Activated CD8-positive, alpha-beta memory T cell treated with anti-CD3 and anti-CD28 coated beads, Interleukin-2, amount 10 ng/mL, durations not matched to agents 7 days and 5 days (primary cell): Measurements from ENCODE around the gene SLC38A10. TPM values are rescaled to one million over a fixed set of nuclear protein-coding genes. Genes with fewer than 3 reads are reported as not detected.

Experiments
- ATAC-seq: fragments of 150-1000 bp; cut with Tn5 transposase; one replicate; pipeline ENCODE4 v1.10.0; 2021; ENCODE audit warnings: moderate library complexity
- CTCF ChIA-PET: fragments of 350-600 bp; sonication (Branson Sonifier 250); formaldehyde crosslinking; loops from one replicate; lab custom pipeline; 2021; ENCODE audit warnings: antibody characterized with exemption; lab: Charles Lee
- DNase-seq: peaks from one replicate; pipeline ENCODE4 v3.0.0-alpha.2; 2020
- H3K27ac Mint-ChIP-seq: one replicate; pipeline ENCODE4 v1.8.0; 2021; ENCODE audit warnings: mild to moderate bottlenecking, mixed read lengths
- H3K27me3 Mint-ChIP-seq: one replicate; pipeline ENCODE4 v1.8.0; 2021; ENCODE audit warnings: mixed read lengths
- H3K36me3 Mint-ChIP-seq: one replicate; pipeline ENCODE4 v1.8.0; 2021; ENCODE audit warnings: mild to moderate bottlenecking, mixed read lengths
- H3K4me1 Mint-ChIP-seq: one replicate; pipeline ENCODE4 v1.8.0; 2021; ENCODE audit warnings: mixed read lengths
- H3K4me3 Mint-ChIP-seq: one replicate; pipeline ENCODE4 v1.8.0; 2021; ENCODE audit warnings: mild to moderate bottlenecking, moderate library complexity, mixed read lengths
- H3K9me3 Mint-ChIP-seq: one replicate; pipeline ENCODE4 v1.8.0; 2022; ENCODE audit warnings: low read depth, mixed read lengths
- total RNA-seq, 2 experiments: library from RNA; stranded (reverse); gene quantifications; one replicate each; pipeline ENCODE4 v1.2.3, GENCODE V29; 2021

SLC38A10 gene
- total RNA-seq, 2 experiments from 2014 or later, result 81.7 to 88.7 TPM

DNA sequence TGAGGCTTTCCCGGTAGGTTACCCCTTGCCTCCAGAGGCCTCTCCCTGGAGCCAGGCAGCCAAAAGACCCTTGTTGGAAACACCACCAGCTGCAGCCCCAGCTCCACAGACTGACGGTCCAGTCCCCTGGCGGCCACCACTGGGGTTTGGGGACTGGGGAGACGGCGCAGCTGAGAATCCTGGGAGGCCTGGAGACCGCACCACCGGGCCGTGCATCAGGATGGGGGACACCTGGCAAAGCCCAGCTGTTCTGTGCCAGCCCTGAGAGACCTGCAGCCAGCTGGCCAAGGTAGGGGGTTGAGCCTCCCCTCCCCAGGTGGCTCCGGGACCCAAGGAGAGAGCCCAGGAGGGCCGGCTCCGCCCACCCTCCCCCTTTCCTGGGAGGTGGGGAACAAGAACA is 8.3 kb upstream of the SLC38A10 start:
- no peak for DNase-seq
- ATAC-seq, result no peak
- Mint-ChIP-seq H3K4me3 (no peak overlapping the region), H3K27me3 (no peaks in the 10 kb centered on the region), H3K27ac (no peak overlapping the region), H3K4me1 (no peaks in the 10 kb centered on the region), H3K9me3 (no peaks in the 10 kb centered on the region), H3K36me3 (no peaks in the 10 kb centered on the region)
- CTCF ChIA-PET, result no interaction called here

DNA sequence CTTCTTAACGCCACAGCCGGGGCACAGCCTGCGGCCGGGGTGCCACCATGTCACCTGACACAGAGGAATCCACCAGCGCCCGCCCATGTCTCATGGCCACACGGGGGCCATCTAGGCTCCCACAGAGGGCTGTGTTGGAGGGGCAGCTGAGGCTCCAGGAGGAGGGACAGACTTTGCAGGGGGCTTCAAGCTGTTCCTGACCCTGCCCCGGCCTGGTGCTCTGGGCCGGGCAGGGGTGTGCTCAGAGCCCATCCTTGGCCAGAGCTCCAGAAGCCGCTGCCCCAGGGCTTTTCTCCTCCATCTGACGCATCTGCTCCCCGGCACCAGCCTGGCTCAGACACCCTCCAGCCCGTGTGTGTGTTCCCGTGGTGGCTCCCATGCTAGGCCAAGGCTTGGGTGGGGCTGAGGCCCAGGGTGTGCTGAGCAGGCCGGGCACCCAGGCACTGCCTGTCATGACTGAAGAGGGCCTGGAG is 7.8 kb upstream of the SLC38A10 start:
- no peaks in the 10 kb centered on the region for H3K27me3 Mint-ChIP-seq
- CTCF ChIA-PET, result no interaction called here
- no peak overlapping the region for H3K4me3 Mint-ChIP-seq
- no peaks in the 10 kb centered on the region for H3K36me3 Mint-ChIP-seq
- DNase-seq, result no peak
- no peak overlapping the region for H3K27ac Mint-ChIP-seq
- H3K9me3 Mint-ChIP-seq, result no peaks in the 10 kb centered on the region
- ATAC-seq, result no peak
- no peaks in the 10 kb centered on the region for H3K4me1 Mint-ChIP-seq

DNA sequence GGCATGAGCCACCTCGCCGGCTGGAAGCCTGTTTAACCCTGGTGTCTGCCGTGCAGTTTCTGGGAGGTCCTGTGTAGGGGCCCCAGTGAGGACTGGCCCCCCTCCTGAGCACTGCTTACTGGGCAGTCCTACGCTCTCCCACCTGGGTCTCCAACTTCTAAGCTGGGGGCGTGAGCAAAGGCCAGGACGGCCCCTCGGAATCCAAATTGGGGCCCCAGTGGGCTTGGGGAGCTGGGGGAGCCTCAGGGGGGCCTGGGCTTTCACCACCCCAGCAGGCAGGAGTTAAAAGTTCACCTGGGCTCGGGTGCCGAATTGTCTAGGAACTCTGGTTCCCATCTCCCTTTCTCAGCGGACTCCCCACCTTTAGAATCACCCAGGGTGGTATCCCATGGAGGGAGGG is 7.2 kb upstream of the SLC38A10 start:
- no peak for ATAC-seq
- CTCF ChIA-PET, result no interaction called here
- Mint-ChIP-seq H3K36me3 (no peaks in the 10 kb centered on the region), H3K9me3 (no peaks in the 10 kb centered on the region), H3K4me1 (no peaks in the 10 kb centered on the region), H3K4me3 (no peak overlapping the region), H3K27me3 (no peaks in the 10 kb centered on the region), H3K27ac (no peak overlapping the region)
- no peak for DNase-seq

DNA sequence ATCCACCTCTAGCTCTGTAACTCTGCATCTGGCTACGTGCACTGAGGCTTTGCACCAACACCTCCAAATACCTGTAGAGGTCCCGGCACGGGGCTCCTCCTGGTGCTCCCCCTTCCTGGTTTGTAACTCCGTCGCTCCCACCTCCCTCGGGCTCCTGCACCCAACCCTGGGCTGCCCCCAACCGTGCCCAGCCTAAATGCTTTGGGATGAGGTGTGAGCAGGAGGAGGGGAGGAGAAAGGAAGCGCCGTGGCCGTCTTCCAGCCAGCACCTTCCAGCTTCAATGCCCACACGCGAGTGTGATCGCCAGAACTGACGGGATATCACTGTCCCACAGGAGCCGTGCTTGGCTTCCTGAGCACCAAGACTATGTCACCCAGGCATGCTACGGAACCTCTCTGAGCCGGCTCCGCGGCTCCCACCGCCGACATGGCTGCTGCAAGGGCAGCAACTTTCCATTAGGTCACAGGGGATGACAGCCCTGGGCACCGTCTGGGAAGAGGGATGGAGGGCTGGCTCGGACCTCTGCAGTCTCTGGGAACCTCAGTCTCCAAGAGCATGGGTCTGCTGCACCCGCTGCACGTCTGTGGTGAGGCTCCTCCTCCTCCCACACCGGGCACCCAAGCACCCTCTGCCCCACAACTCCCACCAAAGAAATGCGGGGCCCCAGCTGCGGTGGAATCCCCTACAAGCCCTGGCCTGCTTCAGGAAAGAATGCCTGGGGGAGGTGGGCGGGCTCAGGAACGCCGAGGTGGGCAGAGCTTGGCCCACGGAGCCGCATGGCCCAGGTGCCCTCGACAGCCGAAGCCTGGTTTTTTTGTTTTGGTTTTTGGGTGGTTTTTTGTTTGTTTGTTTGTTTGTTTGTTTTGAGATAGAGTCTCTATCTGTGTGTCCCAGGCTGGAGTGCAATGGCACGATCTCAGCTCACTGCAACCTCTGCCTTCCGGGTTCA is 6.4 kb upstream of the SLC38A10 start:
- DNase-seq, result no peak
- no peaks in the 10 kb centered on the region for H3K27me3 Mint-ChIP-seq
- peaks cover 2% of the 10 kb centered on the region for H3K4me1 Mint-ChIP-seq
- no peak overlapping the region for H3K27ac Mint-ChIP-seq
- CTCF ChIA-PET, result interaction anchor here (1.4 kb wide), 1 partner anchor 9 kb away, joined by 3 read pairs; no protein-coding TSS in a partner anchor
- H3K36me3 Mint-ChIP-seq, result no peaks in the 10 kb centered on the region
- ATAC-seq, result no peak
- no peaks in the 10 kb centered on the region for H3K9me3 Mint-ChIP-seq
- no peak overlapping the region for H3K4me3 Mint-ChIP-seq

DNA sequence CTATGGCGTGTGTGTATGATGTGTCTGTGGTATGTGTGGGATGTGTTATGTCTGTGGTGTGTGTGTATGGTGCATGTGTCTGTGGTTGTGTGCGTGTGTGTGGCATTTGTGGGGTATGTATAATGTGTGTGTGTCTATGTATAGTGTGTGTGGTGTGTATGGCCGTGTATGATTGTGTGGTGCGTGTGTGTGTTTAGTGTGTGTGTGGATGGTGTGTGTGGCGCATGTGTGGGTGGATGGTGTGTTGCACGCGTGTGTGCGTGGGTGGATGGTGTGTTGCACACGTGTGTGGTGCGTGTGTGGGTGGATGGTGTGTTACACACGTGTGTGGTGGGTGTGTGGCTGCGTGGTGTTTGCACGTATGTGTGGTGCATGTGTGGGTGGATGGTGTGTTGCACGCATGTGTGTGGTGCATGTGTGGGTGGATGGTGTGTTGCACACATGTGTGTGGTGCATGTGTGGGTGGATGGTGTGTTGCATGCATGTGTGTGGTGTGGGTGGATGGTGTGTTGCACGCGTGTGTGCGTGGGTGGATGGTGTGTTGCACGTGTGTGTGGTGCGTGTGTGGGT is 5.6 kb upstream of the SLC38A10 start:
- CTCF ChIA-PET, result interaction anchor here (1.4 kb wide), 1 partner anchor 9 kb away, joined by 3 read pairs; no protein-coding TSS in a partner anchor
- Mint-ChIP-seq H3K27ac (no peak overlapping the region), H3K27me3 (no peaks in the 10 kb centered on the region), H3K36me3 (peaks cover under 1% of the 10 kb centered on the region), H3K9me3 (no peaks in the 10 kb centered on the region), H3K4me1 (peaks cover 6% of the 10 kb centered on the region), H3K4me3 (no peak overlapping the region)
- ATAC-seq (no peak), DNase-seq (no peak)

DNA sequence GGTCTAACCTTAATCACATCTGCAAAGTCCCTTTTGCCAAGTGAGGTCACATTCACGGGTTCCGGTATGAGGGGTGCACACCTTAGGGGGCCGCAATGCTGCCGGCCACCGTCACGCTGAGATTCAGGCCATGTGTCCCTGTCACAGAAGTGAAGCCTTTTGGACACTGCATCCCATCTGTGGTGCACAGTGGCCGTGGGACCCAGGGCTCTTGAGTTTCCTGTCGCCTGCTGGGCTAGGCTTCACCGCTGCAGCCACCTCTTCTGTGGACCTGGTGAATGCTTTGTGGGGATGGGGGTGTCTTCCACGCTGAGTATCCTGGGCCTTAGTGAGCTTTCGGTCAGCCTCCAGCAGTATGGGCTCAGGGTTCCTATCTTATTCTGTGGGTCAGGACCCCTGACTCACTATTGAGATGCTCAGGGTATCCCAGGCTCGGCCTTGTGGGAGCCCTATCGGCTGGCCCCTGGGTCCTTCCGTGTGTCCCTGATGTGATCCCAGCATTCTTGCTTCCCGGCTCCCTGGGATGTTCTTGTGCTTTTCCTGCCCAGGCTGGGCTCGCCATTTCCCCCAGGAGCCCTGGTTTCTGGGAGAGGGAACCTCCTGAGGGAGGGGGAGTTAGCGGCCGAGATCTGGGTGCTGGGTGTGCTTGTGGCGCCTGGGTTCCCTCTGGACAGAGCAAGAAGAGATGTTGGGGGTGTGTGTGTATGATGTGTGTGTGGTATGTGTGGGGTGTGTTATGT is 4.9 kb upstream of the SLC38A10 start:
- CTCF ChIA-PET, result interaction anchor here (1.5 kb wide), 1 partner anchor 15 kb away, joined by 3 read pairs; no protein-coding TSS in a partner anchor
- Mint-ChIP-seq H3K9me3 (no peaks in the 10 kb centered on the region), H3K4me1 (peaks cover 8% of the 10 kb centered on the region), H3K27ac (no peak overlapping the region), H3K36me3 (peaks cover 3% of the 10 kb centered on the region), H3K27me3 (no peaks in the 10 kb centered on the region), H3K4me3 (no peak overlapping the region)
- ATAC-seq (no peak), DNase-seq (no peak)

DNA sequence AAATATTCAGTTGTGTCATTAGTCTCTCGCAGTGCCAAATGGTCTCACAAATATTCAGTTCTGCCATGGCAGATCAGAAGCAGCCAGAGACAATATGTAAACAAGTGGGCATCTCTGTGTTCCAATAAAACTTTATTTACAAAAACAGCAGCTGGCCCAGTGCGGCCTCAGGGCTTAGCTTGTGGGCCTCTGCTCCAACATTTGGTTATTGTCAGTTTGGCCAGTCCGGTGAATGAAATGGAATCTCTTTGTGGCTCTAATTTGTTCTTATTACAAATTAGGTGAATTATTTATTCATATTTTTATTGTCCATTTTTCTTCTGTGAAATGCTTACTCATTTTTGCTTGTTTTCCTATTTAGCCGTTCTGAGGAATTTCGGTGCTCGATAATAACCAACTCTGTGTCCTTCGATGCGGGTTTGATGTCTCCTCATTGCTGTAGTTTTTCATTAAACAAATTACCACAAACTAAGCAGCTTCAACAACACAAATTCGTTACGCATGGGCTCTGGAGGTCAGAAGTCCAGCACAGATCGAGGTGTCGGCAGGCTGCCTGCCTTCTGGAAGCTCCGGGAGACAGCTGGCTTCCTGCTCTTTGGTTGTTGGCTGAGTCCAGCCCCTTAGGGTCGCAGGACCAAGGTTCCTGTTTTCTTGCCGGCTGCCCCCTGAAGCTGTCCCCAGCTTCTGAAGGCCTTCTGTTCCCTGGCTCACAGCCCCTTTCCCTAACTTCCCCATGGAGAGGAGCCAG is 4.1 kb upstream of the SLC38A10 start:
- H3K36me3 Mint-ChIP-seq, result peaks cover 6% of the 10 kb centered on the region
- no peak for DNase-seq
- H3K4me3 Mint-ChIP-seq, result no peak overlapping the region
- no peak for ATAC-seq
- H3K27me3 Mint-ChIP-seq, result no peaks in the 10 kb centered on the region
- H3K4me1 Mint-ChIP-seq, result peaks cover 11% of the 10 kb centered on the region
- CTCF ChIA-PET, result interaction anchor here (1.5 kb wide), 1 partner anchor 14 kb away, joined by 3 read pairs; no protein-coding TSS in a partner anchor
- no peaks in the 10 kb centered on the region for H3K9me3 Mint-ChIP-seq
- no peak overlapping the region for H3K27ac Mint-ChIP-seq

DNA sequence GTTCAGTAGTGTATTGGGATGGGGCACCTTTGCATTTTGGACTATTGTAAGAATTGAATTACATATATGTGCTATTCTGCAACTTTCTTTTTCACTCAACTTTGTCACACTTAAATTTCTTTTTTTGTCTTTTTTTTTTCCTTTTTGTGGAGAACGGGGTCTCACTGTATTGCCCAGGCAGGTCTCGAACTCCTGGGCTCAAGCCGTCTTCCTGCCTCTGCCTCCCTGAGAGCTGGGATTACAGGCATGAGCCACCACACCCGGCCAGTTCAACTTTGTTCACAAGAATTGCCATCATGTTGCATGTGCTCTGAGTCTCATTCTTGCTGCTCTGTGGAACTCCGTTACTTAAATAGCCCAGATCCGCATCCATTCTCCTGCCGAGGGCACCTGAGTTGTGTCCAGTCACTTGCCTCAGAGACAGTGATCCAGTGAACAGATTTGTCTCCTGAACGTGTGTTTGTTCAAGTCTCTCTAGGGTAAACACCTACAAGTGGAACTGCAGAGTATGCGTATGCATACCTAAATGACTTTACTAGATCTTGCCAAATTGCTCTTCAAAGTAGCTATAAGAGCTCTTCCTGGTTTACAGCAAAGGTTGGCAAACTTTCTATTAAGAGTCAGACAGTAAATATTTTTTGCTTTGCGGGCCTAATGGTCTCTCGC is 3.4 kb upstream of the SLC38A10 start:
- peaks cover 19% of the 10 kb centered on the region for H3K4me1 Mint-ChIP-seq
- no peak overlapping the region for H3K27ac Mint-ChIP-seq
- H3K36me3 Mint-ChIP-seq, result peaks cover 10% of the 10 kb centered on the region
- H3K9me3 Mint-ChIP-seq, result no peaks in the 10 kb centered on the region
- DNase-seq (no peak), ATAC-seq (no peak)
- H3K4me3 Mint-ChIP-seq, result no peak overlapping the region
- CTCF ChIA-PET, result interaction anchor here (1.5 kb wide), 1 partner anchor 13 kb away, joined by 3 read pairs; no protein-coding TSS in a partner anchor
- no peaks in the 10 kb centered on the region for H3K27me3 Mint-ChIP-seq

DNA sequence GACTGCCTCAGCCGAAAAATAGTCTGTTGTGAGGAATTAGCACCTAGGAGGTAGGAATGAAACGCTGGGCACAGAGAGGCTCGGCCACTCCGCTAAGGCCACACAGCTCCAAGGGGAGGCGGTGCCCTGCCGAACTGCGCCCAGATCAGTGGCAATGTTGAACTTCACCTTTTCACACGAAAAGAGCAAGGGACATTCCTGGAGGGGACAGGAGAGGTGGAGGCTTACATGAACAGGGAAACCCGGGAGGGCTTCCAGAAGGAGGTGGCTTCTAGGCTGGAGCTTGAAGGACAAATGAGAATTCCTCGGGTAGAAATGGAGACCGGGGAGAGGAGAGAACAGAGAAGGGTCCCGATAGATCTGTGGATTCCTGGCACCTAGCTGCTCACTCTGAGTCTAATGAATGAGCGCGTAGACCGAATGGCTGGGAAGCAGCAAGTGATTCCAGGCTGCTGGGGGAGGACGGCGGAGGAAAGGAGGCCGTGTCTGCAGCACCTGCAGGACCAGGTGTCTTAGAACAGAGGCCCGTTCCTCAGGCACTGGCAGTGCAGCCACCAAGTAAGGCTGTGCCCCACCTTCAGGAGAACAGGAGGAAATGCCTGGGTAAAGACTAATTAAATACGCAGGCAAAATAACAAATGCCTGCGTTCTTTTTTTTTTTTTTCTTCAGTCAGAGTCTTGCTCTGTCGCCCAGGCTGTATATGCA is 722 bp upstream of the SLC38A10 start:
- peak; percentile 64 for DNase-seq
- Mint-ChIP-seq H3K36me3 (peaks cover 13% of the 10 kb centered on the region), H3K9me3 (no peaks in the 10 kb centered on the region), H3K27ac (peak overlapping the region; percentile 95), H3K4me3 (peak overlapping the region; percentile 99), H3K27me3 (no peaks in the 10 kb centered on the region), H3K4me1 (peaks cover 35% of the 10 kb centered on the region)
- CTCF ChIA-PET, result interaction anchor here (0.7 to 1.6 kb wide), 6 partner anchors 11 to 189 kb away, joined by 3 to 8 read pairs (median 5); no protein-coding TSS in a partner anchor
- peak; percentile 22 for ATAC-seq

DNA sequence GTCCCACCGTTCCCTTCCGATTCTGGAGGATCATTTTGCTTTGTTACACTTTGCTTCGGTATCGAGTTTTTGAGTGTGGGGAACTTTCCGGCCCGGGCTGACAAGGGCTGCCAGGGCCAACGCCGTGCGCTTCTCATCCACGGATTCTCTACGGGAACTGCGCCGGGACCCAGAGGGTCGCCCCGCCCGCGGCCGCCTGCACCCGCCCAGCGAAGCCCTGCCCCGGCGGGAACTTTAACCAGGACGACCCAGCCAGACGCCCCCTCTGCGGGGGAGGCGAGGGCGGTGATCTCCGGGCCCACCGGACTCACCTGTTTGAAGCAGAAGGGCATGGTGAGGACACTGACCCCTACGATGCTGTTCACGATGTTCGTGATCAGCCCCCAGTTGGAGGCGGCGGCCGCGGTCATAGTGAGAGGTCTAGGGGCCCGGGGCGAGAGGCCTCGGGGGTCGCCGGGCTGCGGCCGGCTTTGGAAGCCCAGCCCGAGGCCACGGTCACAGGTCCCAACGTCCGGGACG is 536 bp downstream of the SLC38A10 start:
- Mint-ChIP-seq H3K4me1 (peaks cover 40% of the 10 kb centered on the region), H3K36me3 (peaks cover 18% of the 10 kb centered on the region), H3K27ac (peak overlapping the region; percentile 72), H3K27me3 (no peaks in the 10 kb centered on the region), H3K9me3 (no peaks in the 10 kb centered on the region), H3K4me3 (peak overlapping the region; percentile 82)
- ATAC-seq, result peak; percentile 9
- CTCF ChIA-PET, result interaction anchor here (1.2 to 1.6 kb wide), 4 partner anchors 9 to 190 kb away, joined by 3 to 8 read pairs (median 5); no protein-coding TSS in a partner anchor
- peak; percentile 42 for DNase-seq

DNA sequence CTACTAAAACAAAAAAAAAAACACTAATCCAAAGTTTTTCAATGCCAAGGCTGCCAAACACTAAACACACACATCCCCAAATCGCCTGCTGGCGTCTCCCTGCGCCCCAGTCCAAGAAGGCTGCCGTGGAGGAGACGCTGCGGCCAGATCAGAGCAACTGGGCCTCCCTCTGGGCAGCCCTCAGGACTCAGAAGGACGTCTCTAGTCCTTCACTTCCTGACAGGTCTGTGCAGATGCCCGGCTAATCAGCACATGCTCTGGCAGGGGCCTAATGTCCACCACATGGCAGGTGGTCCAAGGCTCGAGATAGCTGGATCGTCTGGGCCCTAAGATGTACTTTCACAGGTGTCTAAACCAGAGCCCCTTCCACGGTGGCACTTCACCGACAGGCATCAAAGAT is 2.7 kb downstream of the SLC38A10 start:
- ATAC-seq, result no peak
- DNase-seq, result no peak
- H3K27me3 Mint-ChIP-seq, result no peaks in the 10 kb centered on the region
- CTCF ChIA-PET, result interaction anchor here (0.6 to 2.3 kb wide), 8 partner anchors 9 to 309 kb away, joined by 3 to 12 read pairs (median 4); partner anchors contain the start of gene CEP131
- H3K4me3 Mint-ChIP-seq, result no peak overlapping the region
- peaks cover 45% of the 10 kb centered on the region for H3K4me1 Mint-ChIP-seq
- H3K27ac Mint-ChIP-seq, result no peak overlapping the region
- H3K36me3 Mint-ChIP-seq, result peaks cover 20% of the 10 kb centered on the region
- H3K9me3 Mint-ChIP-seq, result no peaks in the 10 kb centered on the region
